Fibroblast of pulmonary artery (primary cell): ENCODE data around the gene ONECUT3.

Experiments
- DNase-seq: peaks from one replicate; pipeline ENCODE4 v3.0.0-alpha.2; 2010; ENCODE audit warnings: low read depth
- H3K4me3 ChIP-seq: replicated peaks from 2 replicates; pipeline ENCODE4 v1.5.1; 2011; ENCODE audit warnings: low read depth, mild to moderate bottlenecking, control low read depth, low read length, moderate library complexity
- TF ChIP-seq, protein P1 (sequence below): IDR thresholded peaks from 2 replicates; pipeline ENCODE4 v1.5.1; 2011; ENCODE audit warnings: mild to moderate bottlenecking, control low read depth, low read length, inconsistent platforms; ENCODE audit errors: missing control alignments

ONECUT3 gene

DNA sequence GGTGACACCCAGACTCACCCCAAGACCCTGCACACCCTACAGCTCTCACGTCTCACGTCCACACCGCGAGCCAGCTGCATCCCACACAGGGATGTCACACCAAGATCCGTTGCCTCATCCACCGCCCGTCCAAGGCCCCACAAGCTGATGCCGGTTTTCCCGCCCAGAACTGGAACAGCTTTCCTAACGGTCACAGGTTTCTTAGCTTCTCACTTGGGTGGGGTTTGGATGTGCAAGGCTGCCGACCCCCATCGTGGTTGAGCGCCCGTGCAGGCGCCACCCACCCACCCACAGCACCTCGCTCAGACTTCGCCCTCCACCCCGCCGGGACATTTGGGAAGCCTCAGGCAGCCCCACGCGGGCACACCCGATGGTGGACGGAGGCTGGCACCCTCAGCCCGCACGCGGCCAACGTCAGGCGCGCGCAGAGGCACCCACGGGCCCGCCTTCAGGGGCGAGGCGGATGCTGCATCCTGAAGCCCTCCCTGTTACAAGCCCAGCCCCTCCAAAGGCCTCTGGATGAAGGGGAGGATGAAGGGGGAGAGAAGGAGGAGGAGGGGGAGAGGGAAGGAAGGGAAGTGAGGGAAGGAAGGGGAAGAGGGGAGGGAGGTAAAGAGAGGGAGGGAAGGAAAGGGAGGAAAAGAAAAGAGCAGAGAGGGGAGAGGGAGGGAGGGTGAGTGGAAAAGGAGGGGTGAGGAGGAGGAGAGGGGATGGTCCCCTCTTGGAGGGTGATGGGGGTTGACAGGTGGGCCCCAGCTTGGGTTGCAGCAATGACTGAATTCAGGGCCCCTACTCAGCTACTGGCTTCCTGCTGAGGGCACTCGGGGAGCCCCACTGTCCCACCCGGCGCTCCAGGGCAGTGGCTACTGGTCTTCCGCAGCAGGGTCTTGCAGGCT, 12.8 kb downstream of the ONECUT3 start:
- H3K4me3 ChIP-seq, result no peak overlapping the region
- DNase-seq, result no peak
- TF ChIP-seq, protein P1, sequence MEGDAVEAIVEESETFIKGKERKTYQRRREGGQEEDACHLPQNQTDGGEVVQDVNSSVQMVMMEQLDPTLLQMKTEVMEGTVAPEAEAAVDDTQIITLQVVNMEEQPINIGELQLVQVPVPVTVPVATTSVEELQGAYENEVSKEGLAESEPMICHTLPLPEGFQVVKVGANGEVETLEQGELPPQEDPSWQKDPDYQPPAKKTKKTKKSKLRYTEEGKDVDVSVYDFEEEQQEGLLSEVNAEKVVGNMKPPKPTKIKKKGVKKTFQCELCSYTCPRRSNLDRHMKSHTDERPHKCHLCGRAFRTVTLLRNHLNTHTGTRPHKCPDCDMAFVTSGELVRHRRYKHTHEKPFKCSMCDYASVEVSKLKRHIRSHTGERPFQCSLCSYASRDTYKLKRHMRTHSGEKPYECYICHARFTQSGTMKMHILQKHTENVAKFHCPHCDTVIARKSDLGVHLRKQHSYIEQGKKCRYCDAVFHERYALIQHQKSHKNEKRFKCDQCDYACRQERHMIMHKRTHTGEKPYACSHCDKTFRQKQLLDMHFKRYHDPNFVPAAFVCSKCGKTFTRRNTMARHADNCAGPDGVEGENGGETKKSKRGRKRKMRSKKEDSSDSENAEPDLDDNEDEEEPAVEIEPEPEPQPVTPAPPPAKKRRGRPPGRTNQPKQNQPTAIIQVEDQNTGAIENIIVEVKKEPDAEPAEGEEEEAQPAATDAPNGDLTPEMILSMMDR, result no peak

DNA sequence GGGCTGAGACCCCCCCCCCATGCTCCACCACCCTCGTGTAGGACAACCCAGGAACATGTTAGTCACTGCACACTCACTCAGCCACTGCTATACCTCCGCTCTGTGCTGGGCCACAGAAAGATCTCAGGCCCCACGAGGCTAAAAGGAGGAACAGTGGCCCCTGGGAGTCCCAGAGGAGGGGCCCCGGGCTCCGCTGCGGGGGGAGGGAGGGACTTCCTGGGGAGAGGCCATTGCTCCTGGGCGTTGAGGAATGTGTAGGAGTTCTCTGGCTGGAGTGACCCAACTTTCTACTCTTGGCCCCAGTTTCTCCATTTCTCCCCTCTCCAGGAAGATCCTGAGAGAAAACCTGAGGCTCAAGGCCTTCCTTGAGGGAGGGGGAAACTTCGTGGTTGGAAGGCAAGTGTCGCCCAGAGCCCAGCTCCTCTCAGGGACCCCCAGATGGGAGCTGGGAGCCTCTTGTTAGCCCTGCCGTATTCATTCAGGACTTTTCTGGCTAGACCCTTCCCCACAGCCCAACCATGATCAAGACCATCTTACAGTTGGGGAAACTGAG, 13.6 kb downstream of the ONECUT3 start:
- DNase-seq, result no peak
- no peak overlapping the region for H3K4me3 ChIP-seq

DNA sequence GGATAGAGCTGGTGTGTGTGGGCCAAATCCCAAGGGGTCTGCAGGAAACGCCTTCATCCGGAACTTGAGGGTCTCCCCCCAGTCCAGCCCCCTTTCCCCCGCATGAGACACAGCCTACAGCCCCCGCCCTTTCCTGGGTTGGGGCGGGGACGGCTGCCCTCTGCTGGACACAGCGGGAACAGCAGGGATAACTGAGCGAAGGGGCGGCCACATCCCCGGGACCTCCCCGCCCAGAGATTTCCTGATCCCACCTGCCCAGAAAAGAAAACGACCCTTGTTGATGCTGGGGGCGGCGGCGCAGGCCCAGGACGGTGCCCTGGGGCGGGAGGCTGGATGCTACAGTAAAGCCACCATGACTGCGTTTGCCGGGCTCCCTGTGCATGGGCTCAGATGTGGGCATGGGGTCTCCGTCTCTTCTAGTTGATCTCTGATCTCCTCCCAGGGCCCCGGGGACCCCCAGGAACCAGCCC, 14.2 kb downstream of the ONECUT3 start:
- TF ChIP-seq, protein P1, result peak; percentile 76
- no peak for DNase-seq
- no peak overlapping the region for H3K4me3 ChIP-seq

More for the DNA sequence above, 13.6 kb downstream of the ONECUT3 start:
- TF ChIP-seq, protein P1, result no peak

DNA sequence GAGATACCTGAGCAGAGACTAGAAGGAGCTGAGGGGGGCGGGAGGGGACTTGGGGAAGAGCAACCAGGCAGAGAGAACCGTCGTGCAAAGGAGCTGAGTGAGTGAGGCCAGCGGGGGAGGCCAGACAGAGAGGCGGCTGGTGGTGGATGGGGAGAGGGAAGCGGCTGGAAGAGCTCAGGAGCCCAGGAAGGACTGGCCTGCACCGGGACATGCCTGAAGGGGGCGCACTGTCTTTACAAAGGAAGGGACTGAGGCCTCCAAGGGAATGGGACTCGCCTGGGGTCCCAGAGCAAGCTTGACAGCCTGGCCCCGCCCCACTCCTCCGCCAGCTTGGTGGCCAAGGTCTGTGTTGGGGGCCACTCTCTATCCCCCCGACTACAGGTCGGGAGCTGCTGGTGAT, 14.9 kb downstream of the ONECUT3 start:
- H3K4me3 ChIP-seq, result no peak overlapping the region
- no peak for DNase-seq
- TF ChIP-seq, protein P1, result peak; percentile 26

DNA sequence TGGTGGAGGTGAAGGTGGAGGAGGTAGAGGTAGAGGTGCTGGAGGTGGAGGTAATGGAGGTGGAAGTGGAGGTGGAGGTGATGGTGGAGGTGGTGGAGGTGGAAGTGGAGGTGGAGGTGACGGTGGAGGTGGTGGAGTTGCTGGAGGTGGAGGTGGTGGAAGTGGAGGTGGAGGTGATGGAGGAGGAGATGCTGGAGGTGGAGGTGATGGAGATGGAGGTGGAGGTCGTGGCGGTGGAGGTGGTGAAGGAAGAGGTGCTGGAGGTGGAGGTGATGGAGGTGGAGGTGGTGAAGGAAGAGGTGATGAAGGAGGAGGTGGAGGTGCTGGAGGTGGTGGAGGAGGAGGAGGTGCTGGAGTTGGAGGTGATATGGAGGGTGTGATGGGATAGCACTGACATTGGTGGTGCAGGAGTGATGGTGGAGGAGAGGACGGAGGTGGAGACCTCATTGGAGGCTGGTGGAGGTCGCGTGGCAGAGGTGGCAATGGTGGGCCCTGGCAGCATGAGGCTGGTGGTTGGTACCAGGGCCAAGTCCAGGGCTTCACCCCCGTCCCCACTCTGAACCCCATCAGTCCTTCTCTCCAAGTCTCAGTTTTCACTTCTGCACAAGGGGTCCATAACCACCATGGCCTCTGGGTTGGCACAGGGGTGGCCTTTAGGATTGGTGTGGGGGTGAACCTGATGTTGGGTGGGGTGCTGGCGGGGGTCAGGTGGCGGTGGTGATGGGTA, 15.8 kb downstream of the ONECUT3 start:
- no peak overlapping the region for H3K4me3 ChIP-seq
- no peak for DNase-seq
- TF ChIP-seq, protein P1, result no peak

DNA sequence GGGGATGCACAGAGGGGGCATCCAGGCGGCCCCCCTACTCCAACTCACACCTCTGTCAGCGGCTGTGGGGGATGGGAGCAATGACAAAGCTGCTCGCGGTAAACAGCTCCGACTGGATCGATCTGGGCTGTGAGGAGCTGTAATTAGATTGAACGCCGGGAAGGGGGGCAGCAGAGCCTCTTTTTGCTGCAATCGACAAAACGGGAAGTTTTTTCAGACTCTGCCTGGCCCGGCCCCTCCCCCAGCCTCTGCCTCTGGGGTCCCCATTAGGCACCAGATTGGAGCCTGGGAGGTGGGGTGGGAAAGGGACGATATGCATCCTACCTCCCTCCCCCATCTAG, 16.3 kb downstream of the ONECUT3 start:
- TF ChIP-seq, protein P1, result no peak
- DNase-seq, result no peak
- no peak overlapping the region for H3K4me3 ChIP-seq
